Testis (tissue), 2 donors: ENCODE results near the gene RSPH1.

ENCODE experiments used
- CTCF ChIP-seq, 3 experiments: fragments of 450-650 bp in 2 of 3; fragments of 200-600 bp in 1 of 3; sonication (generic) in 1 of 3; IDR thresholded peaks; one replicate each; pipeline ENCODE4 v1.5.1; 2016 to 2019; ENCODE audit warnings: antibody characterized with exemption in 3 of 3, mild to moderate bottlenecking in 2 of 3, moderate library complexity in 1 of 3
- POLR2A ChIP-seq: fragments of 450-650 bp; IDR thresholded peaks from one replicate; pipeline ENCODE4 v1.6.1; 2017; ENCODE audit warnings: antibody characterized with exemption, mild to moderate bottlenecking, moderate library complexity

- no peak for TF ChIP-seq CTCF (IDR thresholded peaks at IDR 0.05)
- TF ChIP-seq POLR2A = no peak
These were observed 18.8 kb upstream of the RSPH1 start for GRCh38 chr21:42514883-42515228.
